Esophagus squamous epithelium (tissue), 4 donors: ENCODE measurements around the gene RBM33.

Experiments
- CTCF ChIP-seq, 6 experiments: fragments of 450-650 bp in 4 of 6; fragments of 200-600 bp in 2 of 6; sonication (generic) in 2 of 6; IDR thresholded peaks; one replicate each; pipeline ENCODE4 v1.5.1; 2016 to 2019; ENCODE audit warnings: antibody characterized with exemption in 6 of 6, mild to moderate bottlenecking in 4 of 6, moderate library complexity in 4 of 6
- POLR2A ChIP-seq, 4 donors: fragments of 450-650 bp; IDR thresholded peaks; one replicate each; pipeline ENCODE4 v1.6.1; 2017; ENCODE audit warnings: antibody characterized with exemption in 4 of 4, mild to moderate bottlenecking in 4 of 4, moderate library complexity in 3 of 4

DNA sequence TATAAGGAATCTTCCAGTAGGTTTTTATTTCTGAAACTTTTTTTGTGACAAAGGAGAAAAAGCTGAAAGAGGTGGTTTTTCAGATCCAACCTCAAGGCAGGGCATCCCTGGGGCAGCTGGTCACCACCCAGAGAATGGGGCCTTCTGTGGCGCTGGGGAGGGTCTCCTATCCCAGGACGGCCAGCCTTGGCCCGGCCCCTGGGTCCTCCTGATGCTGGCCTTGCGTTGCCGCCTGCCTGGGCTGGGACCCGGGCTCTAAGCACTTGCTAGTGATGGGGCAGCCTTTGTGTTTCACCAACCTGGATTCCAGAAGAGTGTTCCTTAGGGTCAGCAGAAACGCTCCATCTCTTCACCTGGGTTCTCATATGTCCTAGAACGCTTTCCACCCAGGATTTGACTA, 151.5 kb downstream of the RBM33 start:
- TF ChIP-seq CTCF (IDR thresholded peaks at IDR 0.05) (no peak), POLR2A (IDR thresholded peaks at IDR 0.05) (no peak)
